B cell (primary cell): ENCODE results near the gene HDGFL2. TPM values are rescaled to one million over a fixed set of nuclear protein-coding genes. Genes with fewer than 3 reads are reported as not detected.

Experiments used
- ATAC-seq: fragments of 200-7000 bp; cut with Tn5 transposase; one replicate; pipeline ENCODE4 v1.10.0; 2021; ENCODE audit warnings: low read depth, mild to moderate bottlenecking, moderate number of reproducible peaks, moderate library complexity
- CTCF ChIA-PET: fragments of 350-600 bp; sonication (Branson Sonifier 250); formaldehyde crosslinking; loops from one replicate; lab custom pipeline; 2021; ENCODE audit warnings: antibody characterized with exemption, inconsistent platforms; lab: Charles Lee
- POLR2A ChIA-PET: fragments of 350-600 bp; sonication (Branson Sonifier 250); formaldehyde crosslinking; loops from one replicate; lab custom pipeline; 2021; ENCODE audit warnings: antibody characterized with exemption; lab: Charles Lee
- DNase-seq: peaks from one replicate; pipeline ENCODE4 v3.0.0; 2013
- H2AFZ ChIP-seq: 2 replicates; pipeline ENCODE4 v1.6.1; 2012; ENCODE audit warnings: mild to moderate bottlenecking, low read depth, low read length; ENCODE audit not compliant: insufficient read depth, poor library complexity, severe bottlenecking
- H3K27ac ChIP-seq, 2 donors: 1 replicate in 1 of 2; 2 replicates in 1 of 2; pipeline ENCODE4 v1.5.1; 2012 to 2013; ENCODE audit warnings: low read length in 2 of 2, mild to moderate bottlenecking in 2 of 2, moderate library complexity in 1 of 2
- H3K27me3 ChIP-seq, 4 experiments: fragments of 200-600 bp in 1 of 4; sonication (generic) in 1 of 4; replicated peaks in 1 of 4; 1 replicate in 2 of 4; 2 replicates in 2 of 4; pipeline versions ENCODE4 v1.6.1 to v1.7.0; 2013 to 2016; ENCODE audit warnings: low read length in 3 of 4, mild to moderate bottlenecking in 2 of 4, mixed read lengths in 1 of 4, moderate library complexity in 1 of 4; ENCODE audit not compliant: insufficient read depth in 4 of 4, control insufficient read depth in 3 of 4; ENCODE audit errors: control extremely low read depth in 1 of 4
- H3K36me3 ChIP-seq, 2 experiments: replicated peaks in 1 of 2; 1 replicate in 1 of 2; 2 replicates in 1 of 2; pipeline versions ENCODE4 v1.6.1 to v1.7.1; 2013; ENCODE audit warnings: low read length in 1 of 2; ENCODE audit not compliant: insufficient read depth in 2 of 2, control insufficient read depth in 1 of 2; ENCODE audit errors: control extremely low read depth in 1 of 2, extremely low read depth in 1 of 2
- H3K4me1 ChIP-seq, 2 donors: fragments of 200-600 bp in 1 of 2; sonication (generic) in 1 of 2; 1 replicate in 1 of 2; 2 replicates in 1 of 2; pipeline versions ENCODE4 v1.5.1 to v1.6.1; 2013 to 2017; ENCODE audit warnings: low read length in 2 of 2; ENCODE audit not compliant: control insufficient read depth in 2 of 2, insufficient read depth in 2 of 2
- H3K4me2 ChIP-seq: replicated peaks from 2 replicates; pipeline ENCODE3; 2012; ENCODE audit warnings: mild to moderate bottlenecking, low read depth, low read length; ENCODE audit not compliant: poor library complexity, severe bottlenecking
- H3K4me3 ChIP-seq, 5 experiments: fragments of 200-600 bp in 1 of 5; sonication (generic) in 1 of 5; 1 replicate in 3 of 5; 2 replicates in 2 of 5; pipeline versions ENCODE4 v1.5.1 to v1.7.0; 2011 to 2016; ENCODE audit warnings: low read length in 4 of 5, mild to moderate bottlenecking in 4 of 5, low read depth in 2 of 5, control low read depth in 1 of 5, moderate library complexity in 1 of 5; ENCODE audit not compliant: insufficient read depth in 1 of 5; ENCODE audit errors: control extremely low read depth in 1 of 5, extremely low read depth in 1 of 5
- H3K79me2 ChIP-seq: fragments of 200-600 bp; sonication (generic); one replicate; pipeline ENCODE4 v1.6.0; 2016; ENCODE audit warnings: low read length; ENCODE audit not compliant: control insufficient read depth, insufficient read depth
- H3K9ac ChIP-seq: fragments of 200-600 bp; sonication (generic); 2 replicates; pipeline ENCODE4 v1.6.1; 2017; ENCODE audit warnings: mild to moderate bottlenecking, low read length, moderate library complexity
- H3K9me3 ChIP-seq, 3 donors: one replicate each; pipeline versions ENCODE4 v1.6.1 to v1.7.1; 2013; ENCODE audit warnings: low read length in 2 of 3; ENCODE audit not compliant: control insufficient read depth in 2 of 3, insufficient read depth in 1 of 3; ENCODE audit errors: control extremely low read depth in 1 of 3
- H4K20me1 ChIP-seq: 2 replicates; pipeline ENCODE4 v1.6.0; 2012; ENCODE audit warnings: mild to moderate bottlenecking, low read length; ENCODE audit not compliant: insufficient read depth, control insufficient read depth, poor library complexity, severe bottlenecking
- H3K27ac Mint-ChIP-seq: one replicate; pipeline ENCODE4 v1.8.0; 2021; ENCODE audit warnings: mixed read lengths
- H3K27me3 Mint-ChIP-seq: one replicate; pipeline ENCODE4 v1.8.0; 2021; ENCODE audit warnings: mixed read lengths
- H3K4me1 Mint-ChIP-seq: one replicate; pipeline ENCODE4 v1.8.0; 2021; ENCODE audit warnings: mixed read lengths
- H3K4me3 Mint-ChIP-seq: one replicate; pipeline ENCODE4 v1.8.0; 2021; ENCODE audit warnings: mixed read lengths
- H3K9me3 Mint-ChIP-seq: one replicate; pipeline ENCODE4 v1.8.0; 2022; ENCODE audit warnings: mixed read lengths; ENCODE audit not compliant: insufficient read depth
- CTCF ChIP-seq: fragments of 200-600 bp; IDR thresholded peaks from one replicate; pipeline ENCODE4 v1.8.0; 2022; ENCODE audit warnings: antibody characterized with exemption, mild to moderate bottlenecking
- EZH2 ChIP-seq: IDR thresholded peaks from 2 replicates; pipeline ENCODE4 v1.6.1; 2012; ENCODE audit warnings: borderline replicate concordance, low read depth, mild to moderate bottlenecking, moderate library complexity, low read length; ENCODE audit not compliant: insufficient read depth, poor library complexity, severe bottlenecking
- WGBS: methylation state at CpG from one replicate; pipeline ENCODE4 v1.1.5; 2013; ENCODE audit warnings: missing lambda C conversion rate; ENCODE audit not compliant: insufficient coverage; 5-methylcytosine and 5-hydroxymethylcytosine counted together
- intact Hi-C: fragments of 100-400 bp; cut with micrococcal nuclease; formaldehyde crosslinking; loops from one replicate; pipeline ENCODE4 v1.10.0; 2022
- polyA plus RNA-seq: library from polyadenylated mRNA; depleted of rRNA; stranded (reverse); fragments of >200 nt; gene quantifications from 2 replicates; pipeline ENCODE4 v1.2.3, GENCODE V29; 2012
- total RNA-seq, 2 donors: library from RNA; stranded (reverse); fragments of 120-200 nt in 1 of 2; gene quantifications; 1 replicate in 1 of 2; 2 replicates in 1 of 2; pipeline versions ENCODE4 v1.2.3 to v1.2.4, GENCODE V29; 2013 to 2022

The HDGFL2 gene
- total and polyA plus RNA-seq, 2 donors (not counting 1 experiment from before 2014, with no cell fraction given), result 18.4 to 49.9 TPM

DNA sequence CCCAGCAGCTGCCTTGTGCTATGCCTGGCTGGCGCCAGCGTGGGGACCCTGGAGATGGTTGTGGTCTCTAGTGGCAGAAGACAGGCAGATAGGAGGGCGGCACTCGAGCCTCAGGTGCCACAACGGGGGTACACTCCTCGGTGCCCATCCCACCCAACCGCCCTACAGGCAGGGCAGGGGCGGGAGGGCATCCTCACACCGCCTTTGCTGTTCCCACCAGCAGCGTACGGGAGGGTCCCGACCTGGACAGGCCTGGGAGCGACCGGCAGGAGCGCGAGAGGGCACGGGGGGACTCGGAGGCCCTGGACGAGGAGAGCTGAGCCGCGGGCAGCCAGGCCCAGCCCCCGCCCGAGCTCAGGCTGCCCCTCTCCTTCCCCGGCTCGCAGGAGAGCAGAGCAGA lies 29.6 kb downstream of the HDGFL2 start:
- POLR2A ChIA-PET, result no interaction called here
- Mint-ChIP-seq H3K4me3 (no peak overlapping the region), H3K9me3 (no peaks in the 10 kb centered on the region), H3K4me1 (no peaks in the 10 kb centered on the region), H3K27me3 (no peaks in the 10 kb centered on the region), H3K27ac (no peak overlapping the region)
- H3K9me3 ChIP-seq, result peaks cover 0 to 4% (median 0%) of the 10 kb centered on the region in 3 donors
- no peak overlapping the region for H2AFZ ChIP-seq
- ATAC-seq (no peak), DNase-seq (no peak)
- no peak for TF ChIP-seq CTCF
- TF ChIP-seq EZH2, result no peak
- no peaks in the 10 kb centered on the region for H3K4me1 ChIP-seq
- no peaks in the 10 kb centered on the region for H4K20me1 ChIP-seq
- H3K4me3 ChIP-seq, result no peak overlapping the region
- H3K27me3 ChIP-seq, result no peaks in the 10 kb centered on the region
- CTCF ChIA-PET, result no interaction called here
- no peak overlapping the region for H3K27ac ChIP-seq
- 99% methylated on average over 22 of the region's 25 CpGs for WGBS
- H3K79me2 ChIP-seq, result no peaks in the 10 kb centered on the region
- intact Hi-C loops, result no loop called here
- peaks cover 0 to 24% of the 10 kb centered on the region in 2 experiments for H3K36me3 ChIP-seq
- H3K4me2 ChIP-seq, result no peak overlapping the region
- no peak overlapping the region for H3K9ac ChIP-seq

DNA sequence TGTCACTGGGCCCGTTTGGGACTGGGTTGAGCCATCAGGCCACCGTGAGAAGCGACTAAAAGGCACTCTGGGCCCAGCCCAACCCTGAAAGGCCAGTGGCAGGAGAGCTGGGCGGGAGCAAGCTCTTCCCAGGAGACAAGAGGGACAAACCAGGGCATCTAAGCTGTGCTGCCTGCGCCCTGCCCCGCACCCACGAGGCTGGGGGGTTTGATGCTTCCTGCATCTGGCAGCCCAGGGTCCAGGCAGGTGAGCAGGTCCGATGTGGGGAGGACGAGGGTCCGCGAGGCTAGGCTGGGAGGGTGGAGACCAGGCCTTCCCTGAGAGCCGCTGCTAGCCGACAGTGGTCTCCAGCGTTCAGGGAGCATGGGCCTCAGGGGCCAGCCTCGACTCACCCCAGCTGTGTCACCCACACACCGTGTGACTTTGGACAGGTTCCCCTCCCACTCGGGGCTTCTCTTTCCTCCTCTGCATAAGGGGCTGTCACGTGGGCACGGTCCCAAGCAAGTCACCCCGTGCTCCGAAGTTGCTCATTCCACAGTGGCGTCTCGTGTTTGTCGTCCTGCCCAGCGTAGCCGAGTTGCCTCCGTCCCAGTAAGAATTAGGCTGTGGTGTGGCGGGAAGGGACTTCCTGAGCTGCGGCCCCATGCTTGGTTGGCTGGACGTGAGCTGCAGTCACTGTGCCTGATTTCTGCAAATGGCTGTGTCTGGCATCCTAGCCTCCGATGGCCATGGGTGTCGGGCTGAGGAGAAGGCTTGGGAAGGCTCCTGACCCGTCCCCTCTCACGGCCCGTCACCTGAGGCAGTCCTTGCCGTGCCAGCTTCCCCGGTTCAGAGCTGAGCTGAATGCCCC lies 30.4 kb downstream of the HDGFL2 start:
- H3K9me3 Mint-ChIP-seq, result no peaks in the 10 kb centered on the region
- CTCF ChIA-PET, result no interaction called here

More for the DNA sequence above, 30.4 kb downstream of the HDGFL2 start:
- Histone ChIP-seq H3K4me2 (no peak overlapping the region), H4K20me1 (no peaks in the 10 kb centered on the region), H3K9me3 (peaks cover 0 to 4% (median 0%) of the 10 kb centered on the region in 3 donors), H2AFZ (no peak overlapping the region), H3K79me2 (no peaks in the 10 kb centered on the region), H3K4me1 (no peaks in the 10 kb centered on the region), H3K36me3 (peaks cover 0 to 22% of the 10 kb centered on the region in 2 experiments), H3K27ac (no peak overlapping the region), H3K9ac (no peak overlapping the region), H3K27me3 (no peaks in the 10 kb centered on the region), H3K4me3 (no peak overlapping the region)
- Mint-ChIP-seq H3K27ac (no peak overlapping the region), H3K27me3 (no peaks in the 10 kb centered on the region), H3K4me3 (no peak overlapping the region), H3K4me1 (no peaks in the 10 kb centered on the region)
- no peak for TF ChIP-seq CTCF
- TF ChIP-seq EZH2, result no peak
- ATAC-seq (no peak), DNase-seq (no peak)
- POLR2A ChIA-PET, result no interaction called here
- intact Hi-C loops, result no loop called here
- WGBS, result 93% methylated on average over 35 of the region's 37 CpGs
